ENCODE measurements around the gene SMURF2. TPM values are rescaled to one million over a fixed set of nuclear protein-coding genes. Genes with fewer than 3 reads are reported as not detected.

The SMURF2 gene
- total RNA-seq, 1 experiment from 2014 or later: 24.7 TPM

DNA sequence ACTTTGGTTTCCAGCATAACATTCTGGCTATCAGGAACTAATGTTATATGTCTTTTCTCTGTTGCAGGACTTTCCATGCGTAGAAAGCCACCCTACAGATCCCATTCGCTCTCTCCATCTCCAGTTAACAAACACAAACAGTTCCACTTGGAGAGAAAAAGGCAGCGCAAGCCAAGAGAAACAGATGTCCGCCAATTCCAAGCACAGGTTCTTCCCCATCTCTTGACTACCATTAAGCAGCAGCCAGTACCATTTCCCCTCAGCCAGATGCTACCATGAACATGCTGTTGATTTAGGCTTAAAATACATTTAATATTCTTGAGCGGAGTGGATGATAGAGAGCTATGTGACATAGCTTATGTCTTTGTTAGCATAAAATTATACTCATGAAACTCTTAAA lies 132.9 kb downstream of the SMURF2 start:
- CTCF ChIA-PET: no interaction called here
- intact Hi-C loops (cut with micrococcal nuclease; ENCODE audit: unreplicated experiment): no loop called here
- peaks cover 100% of the 10 kb centered on the region for H3K36me3 ChIP-seq (ENCODE audit: insufficient read depth, low read length, poor library complexity, severe bottlenecking)

DNA sequence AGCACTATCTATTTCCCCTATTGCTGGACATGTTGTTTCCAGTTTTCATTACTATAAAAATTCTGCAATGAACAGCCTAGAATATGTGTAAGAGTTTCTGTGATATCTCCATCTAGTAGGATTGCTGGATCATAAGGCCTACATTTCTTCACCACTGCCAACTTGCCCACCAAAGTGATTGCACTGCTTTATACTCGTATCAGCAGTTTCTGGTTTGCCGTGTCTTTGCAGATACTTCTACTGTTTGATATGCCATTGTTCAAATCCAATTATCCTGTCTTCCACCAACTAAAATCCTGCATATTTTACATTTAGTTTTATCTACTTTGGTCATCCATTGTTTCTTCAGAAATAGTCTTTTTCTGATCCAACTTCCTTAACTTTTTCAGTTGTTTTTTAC lies 134.2 kb downstream of the SMURF2 start:
- H3K36me3 ChIP-seq (ENCODE audit: insufficient read depth, low read length, poor library complexity, severe bottlenecking): peaks cover 100% of the 10 kb centered on the region
- no peaks in the 10 kb centered on the region for H3K4me1 ChIP-seq (ENCODE audit: insufficient read depth, low read length, poor library complexity, severe bottlenecking)
- no peak overlapping the region for H3K4me3 ChIP-seq (ENCODE audit: low read depth, low read length, poor library complexity, severe bottlenecking)
- TF ChIP-seq, protein P1, sequence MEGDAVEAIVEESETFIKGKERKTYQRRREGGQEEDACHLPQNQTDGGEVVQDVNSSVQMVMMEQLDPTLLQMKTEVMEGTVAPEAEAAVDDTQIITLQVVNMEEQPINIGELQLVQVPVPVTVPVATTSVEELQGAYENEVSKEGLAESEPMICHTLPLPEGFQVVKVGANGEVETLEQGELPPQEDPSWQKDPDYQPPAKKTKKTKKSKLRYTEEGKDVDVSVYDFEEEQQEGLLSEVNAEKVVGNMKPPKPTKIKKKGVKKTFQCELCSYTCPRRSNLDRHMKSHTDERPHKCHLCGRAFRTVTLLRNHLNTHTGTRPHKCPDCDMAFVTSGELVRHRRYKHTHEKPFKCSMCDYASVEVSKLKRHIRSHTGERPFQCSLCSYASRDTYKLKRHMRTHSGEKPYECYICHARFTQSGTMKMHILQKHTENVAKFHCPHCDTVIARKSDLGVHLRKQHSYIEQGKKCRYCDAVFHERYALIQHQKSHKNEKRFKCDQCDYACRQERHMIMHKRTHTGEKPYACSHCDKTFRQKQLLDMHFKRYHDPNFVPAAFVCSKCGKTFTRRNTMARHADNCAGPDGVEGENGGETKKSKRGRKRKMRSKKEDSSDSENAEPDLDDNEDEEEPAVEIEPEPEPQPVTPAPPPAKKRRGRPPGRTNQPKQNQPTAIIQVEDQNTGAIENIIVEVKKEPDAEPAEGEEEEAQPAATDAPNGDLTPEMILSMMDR (conservative IDR thresholded peaks at IDR 0.05; ENCODE audit: low read depth, low read length): no peak
- TF ChIP-seq EZH2 (IDR thresholded peaks at IDR 0.05; ENCODE audit: borderline replicate concordance, low read depth, low read length, poor library complexity, severe bottlenecking): no peak
- intact Hi-C loops (cut with micrococcal nuclease; ENCODE audit: unreplicated experiment): no loop called here
- no peaks in the 10 kb centered on the region for H3K27me3 ChIP-seq (replicated peaks; ENCODE audit: insufficient read depth, low read depth, low read length, poor library complexity)
- H3K27ac ChIP-seq (ENCODE audit: low read depth, low read length, poor library complexity, severe bottlenecking): no peak overlapping the region
- H3K9me3 ChIP-seq (ENCODE audit: low read depth, low read length, poor library complexity, severe bottlenecking): no peaks in the 10 kb centered on the region
- BruUV-seq (replicated peaks): no TSS peak
- POLR2A ChIA-PET (ENCODE audit: low non-redundant PET): no interaction called here
- CTCF ChIA-PET: no interaction called here
- DNase-seq (ENCODE audit: low spot score): no peak

More for the DNA sequence above, 132.9 kb downstream of the SMURF2 start:
- no peak overlapping the region for H3K27ac ChIP-seq (ENCODE audit: low read depth, low read length, poor library complexity, severe bottlenecking)
- no peaks in the 10 kb centered on the region for H3K4me1 ChIP-seq (ENCODE audit: insufficient read depth, low read length, poor library complexity, severe bottlenecking)
- no peak for DNase-seq (ENCODE audit: low spot score)
- POLR2A ChIA-PET (ENCODE audit: low non-redundant PET): no interaction called here
- H3K9me3 ChIP-seq (ENCODE audit: low read depth, low read length, poor library complexity, severe bottlenecking): no peaks in the 10 kb centered on the region
- H3K27me3 ChIP-seq (replicated peaks; ENCODE audit: insufficient read depth, low read depth, low read length, poor library complexity): no peaks in the 10 kb centered on the region
- H3K4me3 ChIP-seq (ENCODE audit: low read depth, low read length, poor library complexity, severe bottlenecking): no peak overlapping the region
- no TSS peak for BruUV-seq (replicated peaks)
- TF ChIP-seq, protein P1 (conservative IDR thresholded peaks at IDR 0.05; ENCODE audit: low read depth, low read length): no peak
- no peak for TF ChIP-seq EZH2 (IDR thresholded peaks at IDR 0.05; ENCODE audit: borderline replicate concordance, low read depth, low read length, poor library complexity, severe bottlenecking)

DNA sequence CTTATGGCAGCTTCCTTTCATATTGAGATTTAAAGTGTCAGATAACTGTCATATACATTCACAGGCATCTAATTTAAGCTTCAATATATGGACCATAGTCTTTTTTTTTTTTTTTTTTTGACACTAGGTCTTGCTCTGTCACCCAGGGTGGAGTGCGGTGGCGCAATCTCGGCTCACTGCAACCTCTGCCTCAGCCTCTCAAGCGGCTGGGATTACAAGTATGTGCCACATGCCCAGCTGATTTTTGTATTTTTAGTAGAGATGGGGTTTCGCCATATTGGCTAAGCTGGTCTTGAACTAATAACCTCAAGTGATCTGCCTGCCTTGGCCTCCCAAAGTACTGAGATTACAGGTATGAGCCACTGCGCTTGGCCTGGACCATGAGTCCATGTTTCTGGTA lies 141.7 kb downstream of the SMURF2 start:
- Histone ChIP-seq H3K27ac (ENCODE audit: low read depth, low read length, poor library complexity, severe bottlenecking) (no peak overlapping the region), H3K4me1 (ENCODE audit: insufficient read depth, low read length, poor library complexity, severe bottlenecking) (peaks cover 12% of the 10 kb centered on the region), H3K36me3 (ENCODE audit: insufficient read depth, low read length, poor library complexity, severe bottlenecking) (peaks cover 89% of the 10 kb centered on the region), H3K9me3 (ENCODE audit: low read depth, low read length, poor library complexity, severe bottlenecking) (no peaks in the 10 kb centered on the region), H3K4me3 (ENCODE audit: low read depth, low read length, poor library complexity, severe bottlenecking) (no peak overlapping the region), H3K27me3 (replicated peaks; ENCODE audit: insufficient read depth, low read depth, low read length, poor library complexity) (no peaks in the 10 kb centered on the region)
- BruUV-seq (replicated peaks): no TSS peak
- TF ChIP-seq, protein P1 (conservative IDR thresholded peaks at IDR 0.05; ENCODE audit: low read depth, low read length): no peak
- no peak for TF ChIP-seq EZH2 (IDR thresholded peaks at IDR 0.05; ENCODE audit: borderline replicate concordance, low read depth, low read length, poor library complexity, severe bottlenecking)
- DNase-seq (ENCODE audit: low spot score): no peak
- POLR2A ChIA-PET (ENCODE audit: low non-redundant PET): no interaction called here
- intact Hi-C loops (cut with micrococcal nuclease; ENCODE audit: unreplicated experiment): no loop called here
- CTCF ChIA-PET: no interaction called here

Data from A673 (cell line).